GM13977 (cell line): ENCODE data around the gene IFNA5.

Experiments used
- DNase-seq: peaks from one replicate; pipeline ENCODE4 v3.0.0; 2012; ENCODE audit warnings: low spot score
- in situ Hi-C: fragments of 300-500 bp; cut with MboI; formaldehyde crosslinking; loops from one replicate; pipeline ENCODE4 v1.12.0; 2022; ENCODE audit warnings: low sequenced_read_pairs, low pct_unique_long_range_greater_than_20kb, mixed read lengths, inconsistent platforms; ENCODE audit not compliant: unreplicated experiment
- TF ChIP-seq, protein P1 (sequence below): IDR thresholded peaks from 2 replicates; pipeline ENCODE4 v1.5.1; 2012; ENCODE audit warnings: mild to moderate bottlenecking, control low read depth; ENCODE audit not compliant: insufficient read depth; ENCODE audit errors: extremely low read depth, missing control alignments

Gene IFNA5

DNA sequence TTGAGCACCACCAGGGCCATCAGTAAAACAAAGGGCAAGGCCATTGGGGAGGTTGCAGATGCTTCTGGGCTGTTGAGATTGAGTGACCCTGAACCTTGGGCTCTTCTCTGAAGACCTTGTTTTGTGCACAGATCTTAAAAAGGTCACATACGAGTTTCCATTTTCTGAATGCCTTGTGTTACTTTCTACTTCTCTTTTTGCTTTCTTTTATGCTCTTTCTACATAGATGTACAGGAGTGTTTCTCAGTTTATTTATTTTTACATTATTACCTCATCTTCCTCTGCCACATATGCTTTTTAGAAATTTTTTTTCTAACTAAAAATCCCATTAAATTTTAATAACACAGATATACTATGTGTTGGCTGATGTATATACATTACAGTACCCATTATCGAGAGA is at the start of gene IFNA5:
Gene IFNA5 (minus strand): TSS at position 101 of the 400 bp plus-strand sequence. CDS start 57 bp downstream, at position 44.
- TF ChIP-seq, protein P1, sequence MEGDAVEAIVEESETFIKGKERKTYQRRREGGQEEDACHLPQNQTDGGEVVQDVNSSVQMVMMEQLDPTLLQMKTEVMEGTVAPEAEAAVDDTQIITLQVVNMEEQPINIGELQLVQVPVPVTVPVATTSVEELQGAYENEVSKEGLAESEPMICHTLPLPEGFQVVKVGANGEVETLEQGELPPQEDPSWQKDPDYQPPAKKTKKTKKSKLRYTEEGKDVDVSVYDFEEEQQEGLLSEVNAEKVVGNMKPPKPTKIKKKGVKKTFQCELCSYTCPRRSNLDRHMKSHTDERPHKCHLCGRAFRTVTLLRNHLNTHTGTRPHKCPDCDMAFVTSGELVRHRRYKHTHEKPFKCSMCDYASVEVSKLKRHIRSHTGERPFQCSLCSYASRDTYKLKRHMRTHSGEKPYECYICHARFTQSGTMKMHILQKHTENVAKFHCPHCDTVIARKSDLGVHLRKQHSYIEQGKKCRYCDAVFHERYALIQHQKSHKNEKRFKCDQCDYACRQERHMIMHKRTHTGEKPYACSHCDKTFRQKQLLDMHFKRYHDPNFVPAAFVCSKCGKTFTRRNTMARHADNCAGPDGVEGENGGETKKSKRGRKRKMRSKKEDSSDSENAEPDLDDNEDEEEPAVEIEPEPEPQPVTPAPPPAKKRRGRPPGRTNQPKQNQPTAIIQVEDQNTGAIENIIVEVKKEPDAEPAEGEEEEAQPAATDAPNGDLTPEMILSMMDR: no peak
- DNase-seq: no peak
- in situ Hi-C loops: loop anchor here (25.0 kb wide), 2 partner anchors 93 to 482 kb away; partner anchors contain the start of genes IFNA10, IFNA16 and IFNA7

DNA sequence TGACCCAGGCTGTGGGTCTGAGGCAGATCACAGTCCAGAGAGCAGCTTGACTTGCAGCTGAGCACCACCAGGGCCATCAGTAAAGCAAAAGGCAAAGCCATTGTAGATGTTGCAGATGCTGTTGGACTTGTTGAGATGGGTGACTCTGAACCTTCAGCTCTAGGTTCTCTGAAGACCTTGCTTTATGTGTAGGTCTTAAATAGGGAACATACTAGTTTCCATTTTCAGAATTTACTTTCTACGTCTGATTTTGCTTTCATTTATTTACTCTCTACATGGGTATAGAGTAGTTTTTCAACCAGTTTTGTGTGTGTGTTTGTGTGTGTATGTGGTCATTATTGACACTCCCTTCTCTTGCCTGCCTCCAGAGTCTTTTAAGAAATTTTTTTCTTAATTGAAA is 45.7 kb upstream of the IFNA5 start, which contains the start of gene IFNA6:
Gene IFNA6 (minus strand): TSS at position 101 of the 400 bp plus-strand sequence. CDS start 0 bp downstream, at position 101.
- in situ Hi-C loops: no loop called here

DNA sequence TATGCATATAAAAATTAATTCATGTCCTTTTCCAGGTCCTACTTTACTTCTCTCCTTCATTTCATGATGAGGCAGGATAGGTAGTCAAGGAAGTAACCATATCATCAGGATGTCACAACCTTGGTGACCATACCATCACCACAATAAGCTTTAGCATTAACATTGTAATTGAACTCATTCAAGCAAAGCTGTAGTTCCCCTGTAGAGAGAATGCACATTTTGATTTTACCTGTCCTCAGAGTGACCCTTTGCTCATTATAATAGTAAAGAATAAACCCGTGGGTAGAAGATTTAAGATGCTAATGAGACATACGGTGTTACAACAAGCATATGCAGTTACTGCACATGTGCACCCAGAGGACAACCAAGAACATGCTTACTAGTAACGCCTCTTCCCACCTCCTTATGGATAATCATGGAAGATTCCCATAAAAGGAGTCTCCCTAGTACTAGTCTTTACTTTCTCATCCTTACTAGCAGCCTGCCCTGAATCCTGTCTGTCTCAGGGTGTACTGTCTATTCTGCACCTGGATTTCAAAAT is 43.4 kb upstream of the IFNA5 start:
- TF ChIP-seq, protein P1: no peak
- in situ Hi-C loops: no loop called here
- no peak for DNase-seq

More for the DNA sequence above, 45.7 kb upstream of the IFNA5 start, which contains the start of gene IFNA6:
- no peak for DNase-seq
- TF ChIP-seq, protein P1: no peak

DNA sequence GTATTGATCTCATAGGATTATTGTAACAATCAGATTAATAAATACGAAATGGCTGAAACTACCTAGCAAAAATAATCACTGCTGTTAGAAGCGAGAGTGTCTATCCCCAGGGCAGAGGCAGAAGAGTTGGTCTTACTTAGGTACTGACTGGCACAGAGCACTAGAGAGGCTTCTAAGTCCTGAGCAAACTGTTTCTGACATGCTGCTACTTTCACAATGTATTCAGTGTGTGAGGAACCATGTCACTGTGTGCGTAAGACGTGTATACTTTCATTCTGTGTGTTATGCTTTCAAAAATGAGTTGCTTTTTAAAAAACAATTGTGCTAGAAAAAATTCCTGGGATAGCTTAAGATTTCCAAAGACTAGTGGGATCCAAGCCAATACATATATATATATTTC is 35.6 kb upstream of the IFNA5 start:
- TF ChIP-seq, protein P1: no peak
- DNase-seq: no peak
- in situ Hi-C loops: no loop called here

DNA sequence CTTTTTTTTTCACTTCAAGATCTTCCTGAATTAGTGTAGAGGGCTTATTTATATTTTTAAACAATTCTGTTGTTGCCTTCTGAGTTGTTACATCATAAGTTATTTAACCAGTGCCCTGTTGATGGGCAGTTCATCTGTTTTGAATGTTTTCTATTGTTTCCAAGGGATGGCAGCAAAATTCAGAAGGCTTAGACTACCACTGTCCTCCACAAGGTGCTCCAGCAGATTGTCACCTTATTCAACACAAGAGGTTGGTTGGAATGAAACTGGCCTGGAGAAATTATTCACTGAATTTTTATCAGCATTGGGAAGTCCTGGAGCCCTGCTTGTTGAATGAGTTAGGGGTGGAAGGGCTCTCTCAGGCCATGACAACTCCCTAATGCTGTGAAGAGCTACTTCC is 31.3 kb upstream of the IFNA5 start:
- in situ Hi-C loops: loop anchor here (10.0 kb wide), 2 partner anchors 58 to 108 kb away; partner anchors contain the start of gene IFNA1
- TF ChIP-seq, protein P1: no peak
- no peak for DNase-seq

DNA sequence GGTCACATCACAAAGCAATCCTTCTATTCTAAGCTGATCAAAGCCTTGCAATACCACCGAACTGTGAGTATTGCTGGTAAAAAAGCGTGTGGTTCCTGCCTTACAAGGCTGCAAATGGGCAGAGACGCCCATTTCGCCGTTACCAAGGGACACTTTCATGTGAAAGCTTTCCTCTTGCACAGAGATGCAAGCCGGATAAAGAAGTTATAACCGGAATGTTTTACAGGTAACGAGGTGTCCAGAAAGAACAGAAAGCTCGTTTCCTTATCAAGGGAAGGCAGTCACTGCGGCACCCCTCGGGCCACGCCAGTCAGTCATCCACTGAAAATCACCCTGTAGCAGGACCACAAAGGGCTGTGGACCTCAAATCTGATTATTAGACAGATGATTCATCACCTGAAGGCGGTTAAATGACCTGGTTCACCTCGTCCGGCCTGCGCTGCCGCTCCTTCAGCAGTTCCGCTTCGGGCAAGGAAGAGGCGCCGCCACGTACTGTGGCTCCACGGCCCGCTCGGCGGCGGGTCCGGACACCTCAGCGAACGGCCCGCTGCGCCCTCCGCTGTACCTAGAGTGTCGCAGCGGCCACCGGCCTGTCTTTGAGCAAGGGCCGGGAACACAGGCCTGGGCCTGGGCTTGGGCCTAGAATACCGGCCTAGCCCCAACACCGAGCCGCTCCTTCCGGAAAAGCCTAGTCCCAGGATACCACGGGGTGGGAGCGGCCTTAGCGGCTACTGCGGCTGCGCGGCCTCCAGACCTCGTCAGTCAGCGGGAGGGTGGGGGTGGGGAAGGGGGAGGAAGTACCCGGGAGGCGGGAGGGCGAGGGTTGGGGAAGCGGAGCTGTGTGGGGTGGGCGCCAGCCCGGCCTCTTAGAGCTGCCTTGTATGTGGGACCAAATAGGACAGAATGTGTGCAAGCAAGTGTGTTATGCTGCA is 29.9 kb upstream of the IFNA5 start, which contains the start of gene KLHL9:
Gene KLHL9 (minus strand): TSS at position 704 of the 932 bp plus-strand sequence. CDS start 545 bp downstream, at position 159.
- peak; percentile 88 for DNase-seq
- TF ChIP-seq, protein P1: no peak
- in situ Hi-C loops: loop anchor here (10.0 kb wide), 2 partner anchors 60 to 110 kb away; partner anchors contain the start of gene IFNA1
